Adrenal gland (tissue), 12 donors: ENCODE results near the gene KMT2C. TPM values are rescaled to one million over a fixed set of nuclear protein-coding genes. Genes with fewer than 3 reads are reported as not detected.
"Not testable (repeated sequence)": the region's sequence is repeated elsewhere in the genome, so short reads cannot be mapped to it uniquely, and the experiment has no call there.

Experiments
- DNase-seq, 7 donors: peaks; one replicate each; pipeline ENCODE4 v3.0.0-alpha.2; 2019 to 2020
- H3K27ac ChIP-seq, 5 donors: fragments of 200-600 bp; sonication (generic) in 4 of 5; 1 replicate in 3 of 5; 2 replicates in 2 of 5; pipeline versions ENCODE4 v1.5.1 to v1.8.0; 2016 to 2020; ENCODE audit warnings: mild to moderate bottlenecking in 1 of 5
- H3K27me3 ChIP-seq: fragments of 200-600 bp; 2 replicates; pipeline ENCODE4 v1.8.0; 2021
- H3K36me3 ChIP-seq, 2 donors: fragments of 200-600 bp; replicated peaks in 1 of 2; 1 replicate in 1 of 2; 2 replicates in 1 of 2; pipeline versions ENCODE4 v1.5.1 to v1.8.0; 2018 to 2022
- H3K4me1 ChIP-seq, 2 donors: fragments of 200-600 bp; replicated peaks in 1 of 2; 1 replicate in 1 of 2; 2 replicates in 1 of 2; pipeline versions ENCODE4 v1.5.1 to v1.8.0; 2018 to 2021
- H3K4me3 ChIP-seq, 4 donors: fragments of 200-600 bp; sonication (generic) in 3 of 4; one replicate each; pipeline ENCODE4 v1.5.1; 2016 to 2018
- H3K9me3 ChIP-seq, 3 donors: fragments of 200-600 bp; sonication (generic) in 1 of 3; replicated peaks in 1 of 3; 1 replicate in 2 of 3; 2 replicates in 1 of 3; pipeline versions ENCODE4 v1.5.1 to v1.8.0; 2016 to 2021
- POLR2A ChIP-seq, 2 donors: fragments of 450-650 bp; IDR thresholded peaks; one replicate each; pipeline ENCODE4 v1.6.1; 2017; ENCODE audit warnings: antibody characterized with exemption in 2 of 2, mild to moderate bottlenecking in 2 of 2, moderate library complexity in 1 of 2
- WGBS, 4 donors: extraction: QIAGEN DNeasy Blood & Tissue Kit in 2 of 4; methylation state at CpG; one replicate each; pipeline versions ENCODE4 v1.1.5 to v1.1.7; 2013 to 2017; 5-methylcytosine and 5-hydroxymethylcytosine counted together
- intact Hi-C, 2 donors: fragments of 100-400 bp; cut with DNase I; formaldehyde crosslinking; loops; one replicate each; pipeline versions ENCODE4 v1.14.1 to v1.15.0; 2022 to 2023
- polyA plus RNA-seq, 3 donors: library from polyadenylated mRNA; stranded (reverse); fragments of 200-250 nt in 2 of 3; fragments of 350-450 nt in 1 of 3; fragmentation: Illumina TruSeq in 1 of 3; extraction: RNeasy Lipid Tissue Mini Kit (QIAGEN cat#74804) in 1 of 3; gene quantifications; one replicate each; pipeline ENCODE4 v1.2.3, GENCODE V29; 2013 to 2014
- total RNA-seq, 9 donors: library from RNA; depleted of rRNA in 4 of 9; stranded (reverse); fragments of >200 nt in 4 of 9; fragments of 120-200 nt in 1 of 9; fragmentation: NEBNext Ultra II Directional in 1 of 9; extraction: Animal tissue kit (Norgen Biotek cat#: 25700) in 1 of 9; gene quantifications; one replicate each; pipeline versions ENCODE4 v1.1.0 to v1.2.4, GENCODE V29; 2013 to 2023
- TF ChIP-seq, protein P1 (sequence below), 6 experiments: fragments of 450-650 bp in 4 of 6; fragments of 200-600 bp in 2 of 6; sonication (generic) in 1 of 6; IDR thresholded peaks; 1 replicate in 5 of 6; 2 replicates in 1 of 6; pipeline versions ENCODE4 v1.5.1 to v1.8.0; 2016 to 2021; ENCODE audit warnings: antibody characterized with exemption in 6 of 6, mild to moderate bottlenecking in 2 of 6, moderate library complexity in 1 of 6
- donor health status: healthy with polysubstance abuse.
- donor health status: Bipolar disorder and iron deficiency.
- donor health status: DM: yes; HTN: yes; CAD: no.
- donor health status: DM: no; HTN: no; CAD: no.
- donor health status: DM: no; HTN: no; CAD: no.
- donor health status: DM: yes; HTN: yes; CAD: no.

The KMT2C gene
- total and polyA plus RNA-seq, 12 donors, result 6.9 to 105 (median 55.6) TPM

- no peak overlapping the region for H3K4me3 ChIP-seq
- intact Hi-C loops, result no loop called here
- no peak overlapping the region for H3K27ac ChIP-seq
- H3K27me3 ChIP-seq, result no peaks in the 10 kb centered on the region
- TF ChIP-seq, protein P1, sequence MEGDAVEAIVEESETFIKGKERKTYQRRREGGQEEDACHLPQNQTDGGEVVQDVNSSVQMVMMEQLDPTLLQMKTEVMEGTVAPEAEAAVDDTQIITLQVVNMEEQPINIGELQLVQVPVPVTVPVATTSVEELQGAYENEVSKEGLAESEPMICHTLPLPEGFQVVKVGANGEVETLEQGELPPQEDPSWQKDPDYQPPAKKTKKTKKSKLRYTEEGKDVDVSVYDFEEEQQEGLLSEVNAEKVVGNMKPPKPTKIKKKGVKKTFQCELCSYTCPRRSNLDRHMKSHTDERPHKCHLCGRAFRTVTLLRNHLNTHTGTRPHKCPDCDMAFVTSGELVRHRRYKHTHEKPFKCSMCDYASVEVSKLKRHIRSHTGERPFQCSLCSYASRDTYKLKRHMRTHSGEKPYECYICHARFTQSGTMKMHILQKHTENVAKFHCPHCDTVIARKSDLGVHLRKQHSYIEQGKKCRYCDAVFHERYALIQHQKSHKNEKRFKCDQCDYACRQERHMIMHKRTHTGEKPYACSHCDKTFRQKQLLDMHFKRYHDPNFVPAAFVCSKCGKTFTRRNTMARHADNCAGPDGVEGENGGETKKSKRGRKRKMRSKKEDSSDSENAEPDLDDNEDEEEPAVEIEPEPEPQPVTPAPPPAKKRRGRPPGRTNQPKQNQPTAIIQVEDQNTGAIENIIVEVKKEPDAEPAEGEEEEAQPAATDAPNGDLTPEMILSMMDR (IDR thresholded peaks at IDR 0.05), result no peak
- no peak for TF ChIP-seq POLR2A (IDR thresholded peaks at IDR 0.05)
- peaks cover 0 to 11% of the 10 kb centered on the region in 2 donors for H3K4me1 ChIP-seq
- H3K36me3 ChIP-seq, result peaks cover 5 to 9% of the 10 kb centered on the region in 2 donors
- H3K9me3 ChIP-seq, result no peaks in the 10 kb centered on the region
- no peak for DNase-seq
Measured at GRCh38 chr7:152307902-152308301, 127.9 kb downstream of the KMT2C start.

DNA sequence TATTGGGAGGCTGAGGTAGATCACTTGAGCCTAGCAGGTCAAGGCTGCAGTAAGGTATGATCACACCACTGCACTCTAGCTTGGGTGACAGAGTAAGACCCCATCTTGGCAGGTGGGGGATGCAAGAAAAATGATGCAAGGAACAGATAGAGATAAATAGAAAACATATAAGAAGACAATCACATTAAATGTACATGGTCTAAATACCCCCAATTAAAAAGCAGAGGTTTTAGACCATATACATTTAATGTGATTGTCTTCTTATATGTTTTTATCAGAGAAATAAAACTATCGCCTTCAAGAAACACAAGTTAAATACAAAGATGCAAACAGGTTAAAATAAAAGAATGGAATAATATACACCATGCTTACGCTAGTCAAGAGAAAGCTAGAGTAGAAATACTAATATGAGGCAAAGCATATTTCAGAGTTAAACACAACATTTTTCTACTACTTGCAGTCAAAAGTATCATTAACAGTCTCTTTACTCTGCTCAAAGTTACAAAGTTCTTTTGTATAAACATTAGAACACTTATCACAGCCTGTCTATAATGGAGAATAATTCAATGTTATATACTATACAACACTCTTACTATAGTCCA, 136.2 kb downstream of the KMT2C start:
- H3K27ac ChIP-seq, H3K4me3 ChIP-seq, H3K27me3 ChIP-seq, H3K4me1 ChIP-seq, H3K9me3 ChIP-seq, DNase-seq, H3K36me3 ChIP-seq, intact Hi-C loops: not testable (repeated sequence)
- WGBS, 4 donors, result 95 to 100% (median 100%) methylated on average over 2 of the region's 2 CpGs

DNA sequence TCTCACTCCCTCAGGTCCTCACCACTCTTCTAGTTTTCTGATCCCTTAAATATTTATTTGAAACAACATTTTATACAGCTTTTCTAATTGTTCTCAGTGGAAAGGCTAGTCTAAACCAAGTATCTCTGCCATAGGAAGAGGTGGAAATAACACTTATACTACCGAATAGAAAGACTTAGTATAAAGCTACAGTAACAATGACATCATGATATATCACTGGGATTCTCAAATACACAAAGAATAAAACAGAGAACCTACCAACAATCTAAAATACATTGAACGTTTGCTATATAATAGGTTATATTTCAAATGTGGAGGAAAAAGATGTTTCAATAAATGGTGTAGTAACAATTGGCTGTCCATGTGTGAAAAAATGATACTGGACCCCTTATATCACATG, 142.9 kb downstream of the KMT2C start:
- WGBS, 4 donors, result 91 to 96% (median 94%) methylated on average over 2 of the region's 2 CpGs
- Histone ChIP-seq H3K4me3 (no peak overlapping the region), H3K9me3 (peaks cover 0 to 11% (median 0%) of the 10 kb centered on the region in 3 donors), H3K27ac (no peak overlapping the region), H3K4me1 (no peaks in the 10 kb centered on the region), H3K36me3 (no peaks in the 10 kb centered on the region), H3K27me3 (no peaks in the 10 kb centered on the region)
- TF ChIP-seq, protein P1 (IDR thresholded peaks at IDR 0.05), result no peak
- TF ChIP-seq POLR2A (IDR thresholded peaks at IDR 0.05), result no peak
- intact Hi-C loops, result no loop called here
- no peak for DNase-seq

DNA sequence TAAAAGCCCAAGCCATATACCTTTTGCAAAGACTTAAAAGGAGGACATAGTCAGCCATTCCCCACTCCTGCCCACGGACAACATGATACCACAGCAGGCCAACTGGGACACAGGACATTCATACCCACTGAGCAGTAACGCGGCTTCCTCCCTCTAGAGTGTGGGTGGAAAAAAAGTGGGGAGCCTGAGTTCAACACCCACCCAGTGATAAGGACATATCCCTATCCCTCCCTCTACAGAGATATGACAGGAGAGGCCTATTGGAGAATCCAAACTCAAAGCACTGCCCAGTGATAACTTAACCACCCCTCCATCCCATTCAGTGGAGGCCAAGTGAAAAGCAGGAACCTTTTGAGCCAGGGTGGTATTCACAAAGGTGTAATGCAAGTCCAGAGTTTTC, 148.8 kb downstream of the KMT2C start:
- DNase-seq, H3K27ac ChIP-seq, H3K4me1 ChIP-seq, H3K27me3 ChIP-seq, H3K4me3 ChIP-seq, H3K36me3 ChIP-seq, intact Hi-C loops: not testable (repeated sequence)
- 92 to 100% (median 97%) methylated on average over 3 of the region's 3 CpGs for WGBS, 4 donors
- peaks cover 0 to 11% (median 0%) of the 10 kb centered on the region in 3 donors for H3K9me3 ChIP-seq

DNA sequence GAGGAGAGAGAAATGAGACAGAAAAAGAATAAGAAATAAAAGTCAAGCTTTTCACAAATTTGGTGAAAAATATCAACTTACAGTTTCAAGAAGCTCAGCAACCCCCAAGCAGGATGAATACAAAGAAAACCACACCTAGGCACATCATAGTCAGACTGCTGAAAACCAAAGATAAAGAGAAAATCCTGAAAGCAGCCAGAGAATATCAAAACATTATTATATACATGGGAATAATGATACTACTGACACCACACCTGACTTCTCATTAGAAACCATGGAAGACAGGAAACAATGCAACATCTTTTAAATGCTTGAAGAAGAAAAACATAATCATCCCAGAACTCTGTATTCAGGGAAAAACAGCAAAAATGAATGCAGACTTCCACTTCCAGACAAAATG, 149.6 kb downstream of the KMT2C start:
- H3K36me3 ChIP-seq, DNase-seq, H3K27me3 ChIP-seq, H3K27ac ChIP-seq, H3K4me1 ChIP-seq, H3K4me3 ChIP-seq, intact Hi-C loops: not testable (repeated sequence)
- peaks cover 0 to 11% (median 0%) of the 10 kb centered on the region in 3 donors for H3K9me3 ChIP-seq

GRCh38 chr7:152284998-152285397, 150.8 kb downstream of the KMT2C start:
- H3K27me3 ChIP-seq, H3K4me1 ChIP-seq, intact Hi-C loops, H3K36me3 ChIP-seq, H3K4me3 ChIP-seq, DNase-seq, H3K27ac ChIP-seq: not testable (repeated sequence)
- 62 to 91% (median 77%) methylated on average over 3 of the region's 3 CpGs for WGBS, 4 donors
- peaks cover 0 to 10% (median 0%) of the 10 kb centered on the region in 3 donors for H3K9me3 ChIP-seq

DNA sequence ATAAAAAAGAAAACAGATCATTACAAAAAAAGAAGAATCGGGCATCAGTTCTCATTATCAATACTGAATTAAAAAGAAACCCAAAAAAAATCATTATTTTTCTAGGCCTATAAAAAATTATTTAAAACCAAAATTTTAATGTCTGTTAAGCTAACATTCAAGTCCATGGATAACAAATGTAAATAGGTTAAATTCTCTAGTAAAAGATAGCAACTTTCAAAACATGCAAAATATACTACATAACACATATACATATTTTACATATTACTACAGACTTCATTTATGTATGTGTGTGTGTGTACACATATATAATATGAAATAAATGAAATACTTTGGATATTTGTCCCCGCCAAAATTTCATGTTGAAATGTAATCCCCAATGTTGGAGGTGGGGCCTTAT, 158.1 kb downstream of the KMT2C start:
- H3K27me3 ChIP-seq, H3K36me3 ChIP-seq, DNase-seq, H3K27ac ChIP-seq, H3K4me1 ChIP-seq, H3K4me3 ChIP-seq, intact Hi-C loops: not testable (repeated sequence)
- peaks cover 0 to 19% (median 0%) of the 10 kb centered on the region in 3 donors for H3K9me3 ChIP-seq
- 96 to 100% (median 98%) methylated on average over 2 of the region's 2 CpGs for WGBS, 4 donors

GRCh38 chr7:152270427-152270826, 165.4 kb downstream of the KMT2C start:
- H3K36me3 ChIP-seq, H3K27me3 ChIP-seq, H3K27ac ChIP-seq, H3K9me3 ChIP-seq, intact Hi-C loops, DNase-seq, H3K4me3 ChIP-seq: not testable (repeated sequence)
- 87 to 96% (median 93%) methylated on average over 2 of the region's 2 CpGs for WGBS, 4 donors
- H3K4me1 ChIP-seq, result peaks cover 0 to 14% of the 10 kb centered on the region in 2 donors

GRCh38 chr7:152266859-152267258, 168.9 kb downstream of the KMT2C start:
- intact Hi-C loops, H3K27me3 ChIP-seq, H3K36me3 ChIP-seq, H3K4me3 ChIP-seq, DNase-seq, H3K9me3 ChIP-seq, H3K27ac ChIP-seq: not testable (repeated sequence)
- peaks cover 0 to 14% of the 10 kb centered on the region in 2 donors for H3K4me1 ChIP-seq
- 81 to 94% (median 89%) methylated on average over 2 of the region's 2 CpGs for WGBS, 4 donors
